WERI-Rb-1 (cell line): ENCODE data around the gene WDR19.

Experiments
- DNase-seq: peaks from one replicate; pipeline ENCODE4 v3.0.0-alpha.2; 2020
- H3K27ac ChIP-seq: fragments of 250-450 bp; sonication (Bioruptor Pico); 2 replicates; pipeline ENCODE4 v1.5.1; 2020; ENCODE audit warnings: mild to moderate bottlenecking, moderate library complexity
- H3K27me3 ChIP-seq: fragments of 250-450 bp; sonication (Bioruptor Pico); 2 replicates; pipeline ENCODE4 v1.5.1; 2021; ENCODE audit warnings: mild to moderate bottlenecking, low read depth, moderate library complexity; ENCODE audit not compliant: insufficient read depth, severe bottlenecking
- H3K36me3 ChIP-seq: fragments of 250-450 bp; sonication (Bioruptor Pico); 2 replicates; pipeline ENCODE4 v1.5.1; 2020; ENCODE audit warnings: mild to moderate bottlenecking, moderate library complexity
- H3K4me3 ChIP-seq: 2 replicates; pipeline ENCODE4 v1.5.1; 2011; ENCODE audit warnings: low read depth, mild to moderate bottlenecking, control low read depth, low read length
- H3K9me3 ChIP-seq: fragments of 250-450 bp; sonication (Bioruptor Pico); 2 replicates; pipeline ENCODE4 v1.5.1; 2021; ENCODE audit warnings: mild to moderate bottlenecking, moderate library complexity; ENCODE audit not compliant: severe bottlenecking
- TF ChIP-seq, protein P1 (sequence below): IDR thresholded peaks from 2 replicates; pipeline ENCODE4 v1.5.1; 2011; ENCODE audit warnings: low read depth, mild to moderate bottlenecking, control low read depth, inconsistent platforms, low read length

The WDR19 gene

DNA sequence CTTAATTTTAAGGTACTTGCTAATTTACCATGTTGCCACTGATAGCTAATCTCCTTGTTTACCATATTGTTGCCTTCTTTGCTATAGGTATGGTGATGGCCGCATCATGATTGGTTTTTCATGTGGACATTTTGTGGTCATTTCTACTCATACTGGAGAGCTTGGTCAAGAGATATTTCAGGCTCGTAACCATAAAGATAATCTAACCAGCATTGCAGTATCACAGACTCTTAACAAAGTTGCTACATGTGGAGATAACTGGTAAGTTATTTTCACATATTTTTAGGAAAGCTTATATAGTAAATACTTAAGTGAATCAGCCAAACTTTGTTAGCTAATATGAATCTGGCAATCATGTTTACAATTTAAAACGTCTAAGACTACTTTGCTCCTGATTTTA lies 23.1 kb downstream of the WDR19 start:
- TF ChIP-seq, protein P1, sequence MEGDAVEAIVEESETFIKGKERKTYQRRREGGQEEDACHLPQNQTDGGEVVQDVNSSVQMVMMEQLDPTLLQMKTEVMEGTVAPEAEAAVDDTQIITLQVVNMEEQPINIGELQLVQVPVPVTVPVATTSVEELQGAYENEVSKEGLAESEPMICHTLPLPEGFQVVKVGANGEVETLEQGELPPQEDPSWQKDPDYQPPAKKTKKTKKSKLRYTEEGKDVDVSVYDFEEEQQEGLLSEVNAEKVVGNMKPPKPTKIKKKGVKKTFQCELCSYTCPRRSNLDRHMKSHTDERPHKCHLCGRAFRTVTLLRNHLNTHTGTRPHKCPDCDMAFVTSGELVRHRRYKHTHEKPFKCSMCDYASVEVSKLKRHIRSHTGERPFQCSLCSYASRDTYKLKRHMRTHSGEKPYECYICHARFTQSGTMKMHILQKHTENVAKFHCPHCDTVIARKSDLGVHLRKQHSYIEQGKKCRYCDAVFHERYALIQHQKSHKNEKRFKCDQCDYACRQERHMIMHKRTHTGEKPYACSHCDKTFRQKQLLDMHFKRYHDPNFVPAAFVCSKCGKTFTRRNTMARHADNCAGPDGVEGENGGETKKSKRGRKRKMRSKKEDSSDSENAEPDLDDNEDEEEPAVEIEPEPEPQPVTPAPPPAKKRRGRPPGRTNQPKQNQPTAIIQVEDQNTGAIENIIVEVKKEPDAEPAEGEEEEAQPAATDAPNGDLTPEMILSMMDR, result no peak
- Histone ChIP-seq H3K4me3 (no peak overlapping the region), H3K27me3 (no peaks in the 10 kb centered on the region), H3K27ac (no peak overlapping the region), H3K36me3 (peaks cover 45% of the 10 kb centered on the region), H3K9me3 (no peaks in the 10 kb centered on the region)
- no peak for DNase-seq

DNA sequence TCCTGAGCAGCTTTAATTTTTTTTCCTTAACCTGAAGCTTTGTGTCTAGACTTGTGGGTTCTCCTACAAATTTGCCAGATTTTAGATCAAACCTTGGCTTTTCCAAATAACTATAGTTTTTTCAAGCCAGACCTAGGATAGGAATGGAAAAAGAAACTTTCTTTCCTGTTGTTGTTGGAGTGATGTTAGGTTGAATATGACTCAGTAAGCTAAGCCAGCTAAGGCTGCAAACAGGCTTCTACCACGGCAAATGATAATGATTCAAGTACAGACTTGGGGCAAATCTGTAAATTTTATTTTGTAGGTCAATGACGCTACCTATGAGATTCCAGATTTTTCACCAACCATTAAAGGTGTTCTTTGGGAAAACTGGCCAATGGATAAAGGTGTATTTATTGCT lies 45.6 kb downstream of the WDR19 start:
- Histone ChIP-seq H3K4me3 (no peak overlapping the region), H3K9me3 (no peaks in the 10 kb centered on the region), H3K27ac (no peak overlapping the region), H3K27me3 (no peaks in the 10 kb centered on the region), H3K36me3 (peaks cover 3% of the 10 kb centered on the region)
- DNase-seq, result no peak
- TF ChIP-seq, protein P1, result no peak

DNA sequence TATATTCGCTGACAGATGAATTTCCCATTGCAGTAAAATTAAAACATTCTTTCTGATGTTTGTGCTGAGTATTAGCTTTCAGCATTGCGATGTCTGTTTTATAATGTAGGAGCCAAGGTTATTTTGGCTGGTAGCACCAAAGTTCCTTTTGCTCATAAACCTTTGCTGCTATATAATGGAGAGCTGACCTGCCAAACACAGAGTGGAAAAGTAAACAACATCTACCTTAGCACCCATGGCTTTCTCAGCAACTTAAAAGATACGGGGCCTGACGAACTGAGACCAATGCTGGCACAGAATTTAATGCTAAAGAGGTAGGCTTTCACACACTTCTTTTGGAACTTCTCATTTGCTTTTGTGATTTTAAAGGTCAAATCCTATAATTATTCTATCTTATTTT lies 46.0 kb downstream of the WDR19 start:
- H3K27ac ChIP-seq, result no peak overlapping the region
- TF ChIP-seq, protein P1, result no peak

DNA sequence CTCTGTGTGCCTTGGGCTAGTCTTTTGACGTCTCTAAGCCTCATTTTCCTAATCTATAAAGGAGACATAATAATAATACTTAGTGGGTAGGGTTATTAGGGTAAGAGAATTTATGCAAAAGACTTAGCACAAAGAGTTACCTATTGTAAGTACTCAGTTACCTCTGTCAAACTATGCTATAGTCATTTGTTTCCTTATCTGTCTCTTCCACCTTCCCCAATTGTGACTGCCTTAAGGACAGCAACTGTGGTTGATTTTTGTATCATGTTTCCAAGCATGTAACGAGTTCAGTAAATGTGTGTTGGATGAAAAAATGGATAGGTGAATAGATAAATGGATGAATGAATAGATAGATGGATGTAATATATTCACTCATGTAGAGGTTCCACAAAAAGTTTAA lies 48.1 kb downstream of the WDR19 start:
- DNase-seq, result no peak
- Histone ChIP-seq H3K9me3 (no peaks in the 10 kb centered on the region), H3K27me3 (no peaks in the 10 kb centered on the region), H3K27ac (no peak overlapping the region), H3K36me3 (peaks cover 5% of the 10 kb centered on the region), H3K4me3 (no peak overlapping the region)
- TF ChIP-seq, protein P1, result no peak

More for the DNA sequence above, 46.0 kb downstream of the WDR19 start:
- Histone ChIP-seq H3K9me3 (no peaks in the 10 kb centered on the region), H3K27me3 (no peaks in the 10 kb centered on the region), H3K4me3 (no peak overlapping the region), H3K36me3 (peaks cover 5% of the 10 kb centered on the region)
- DNase-seq, result no peak

DNA sequence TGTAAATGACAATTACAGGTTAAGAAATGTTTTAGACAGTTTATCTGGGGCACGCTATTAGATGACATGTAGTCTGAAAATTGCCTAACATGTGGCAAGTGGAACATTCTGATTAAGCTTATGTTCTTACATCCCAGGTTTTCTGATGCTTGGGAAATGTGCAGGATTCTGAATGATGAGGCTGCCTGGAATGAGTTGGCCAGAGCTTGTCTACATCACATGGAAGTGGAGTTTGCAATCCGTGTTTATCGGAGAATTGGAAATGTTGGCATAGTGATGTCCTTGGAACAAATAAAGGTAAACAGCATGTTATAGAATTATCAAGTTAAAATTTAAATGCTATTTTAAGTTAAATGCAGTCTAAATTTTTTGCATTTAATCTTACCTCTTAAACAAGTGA lies 49.3 kb downstream of the WDR19 start:
- DNase-seq, result no peak
- peaks cover 16% of the 10 kb centered on the region for H3K36me3 ChIP-seq
- H3K4me3 ChIP-seq, result no peak overlapping the region
- TF ChIP-seq, protein P1, result no peak
- H3K27ac ChIP-seq, result no peak overlapping the region
- no peaks in the 10 kb centered on the region for H3K27me3 ChIP-seq
- no peaks in the 10 kb centered on the region for H3K9me3 ChIP-seq

DNA sequence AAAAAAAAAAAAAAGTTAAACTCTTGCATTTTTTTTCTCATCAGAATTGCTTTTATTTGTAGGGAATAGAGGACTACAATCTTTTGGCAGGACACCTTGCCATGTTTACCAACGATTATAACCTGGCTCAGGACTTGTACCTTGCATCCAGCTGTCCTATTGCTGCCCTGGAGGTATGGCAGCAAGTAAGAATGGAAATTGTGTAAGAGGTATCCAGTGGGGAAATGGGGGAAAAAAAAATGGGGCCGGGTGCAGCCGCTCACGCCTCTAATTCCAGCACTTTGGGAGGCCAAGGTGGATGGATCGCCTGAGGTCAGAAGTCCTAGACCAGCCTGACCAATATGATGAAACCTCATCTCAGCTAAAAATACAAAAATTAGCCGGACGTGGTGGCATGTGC lies 49.8 kb downstream of the WDR19 start:
- no peak for DNase-seq
- no peaks in the 10 kb centered on the region for H3K9me3 ChIP-seq
- peaks cover 16% of the 10 kb centered on the region for H3K36me3 ChIP-seq
- no peak overlapping the region for H3K27ac ChIP-seq
- no peak overlapping the region for H3K4me3 ChIP-seq
- H3K27me3 ChIP-seq, result no peaks in the 10 kb centered on the region
- TF ChIP-seq, protein P1, result no peak
